Measurements from ENCODE around the gene PCDHGB3. TPM values are rescaled to one million over a fixed set of nuclear protein-coding genes. Genes with fewer than 3 reads are reported as not detected.
"Not testable (repeated sequence)": the region's sequence is repeated elsewhere in the genome, so short reads cannot be mapped to it uniquely, and the experiment has no call there.

Gene PCDHGB3
- total RNA-seq, 1 donor from 2014 or later = 0.19 TPM

DNA sequence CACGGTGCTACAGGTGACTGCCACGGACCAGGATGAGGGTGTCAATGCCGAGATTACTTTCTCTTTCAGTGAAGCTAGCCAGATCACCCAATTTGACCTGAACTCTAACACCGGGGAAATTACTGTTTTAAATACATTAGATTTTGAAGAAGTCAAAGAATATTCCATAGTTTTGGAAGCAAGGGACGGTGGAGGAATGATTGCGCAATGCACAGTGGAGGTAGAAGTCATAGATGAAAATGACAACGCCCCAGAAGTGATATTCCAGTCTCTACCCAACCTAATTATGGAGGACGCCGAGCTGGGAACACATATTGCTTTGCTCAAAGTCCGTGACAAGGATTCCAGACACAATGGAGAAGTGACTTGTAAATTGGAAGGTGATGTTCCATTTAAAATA, 18.6 kb downstream of the PCDHGB3 start:
- H3K36me3 Mint-ChIP-seq (ENCODE audit: unreplicated experiment) = peaks cover 6% of the 10 kb centered on the region
- no peaks in the 10 kb centered on the region for H3K27me3 Mint-ChIP-seq (ENCODE audit: unreplicated experiment)
- TF ChIP-seq, protein P1, sequence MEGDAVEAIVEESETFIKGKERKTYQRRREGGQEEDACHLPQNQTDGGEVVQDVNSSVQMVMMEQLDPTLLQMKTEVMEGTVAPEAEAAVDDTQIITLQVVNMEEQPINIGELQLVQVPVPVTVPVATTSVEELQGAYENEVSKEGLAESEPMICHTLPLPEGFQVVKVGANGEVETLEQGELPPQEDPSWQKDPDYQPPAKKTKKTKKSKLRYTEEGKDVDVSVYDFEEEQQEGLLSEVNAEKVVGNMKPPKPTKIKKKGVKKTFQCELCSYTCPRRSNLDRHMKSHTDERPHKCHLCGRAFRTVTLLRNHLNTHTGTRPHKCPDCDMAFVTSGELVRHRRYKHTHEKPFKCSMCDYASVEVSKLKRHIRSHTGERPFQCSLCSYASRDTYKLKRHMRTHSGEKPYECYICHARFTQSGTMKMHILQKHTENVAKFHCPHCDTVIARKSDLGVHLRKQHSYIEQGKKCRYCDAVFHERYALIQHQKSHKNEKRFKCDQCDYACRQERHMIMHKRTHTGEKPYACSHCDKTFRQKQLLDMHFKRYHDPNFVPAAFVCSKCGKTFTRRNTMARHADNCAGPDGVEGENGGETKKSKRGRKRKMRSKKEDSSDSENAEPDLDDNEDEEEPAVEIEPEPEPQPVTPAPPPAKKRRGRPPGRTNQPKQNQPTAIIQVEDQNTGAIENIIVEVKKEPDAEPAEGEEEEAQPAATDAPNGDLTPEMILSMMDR (IDR thresholded peaks at IDR 0.05) = no peak
- H3K4me1 Mint-ChIP-seq (ENCODE audit: unreplicated experiment) = no peaks in the 10 kb centered on the region
- no peak overlapping the region for H3K27ac Mint-ChIP-seq (ENCODE audit: unreplicated experiment)
- H3K9me3 Mint-ChIP-seq (ENCODE audit: unreplicated experiment) = peaks cover 37% of the 10 kb centered on the region
- no peak overlapping the region for H3K4me3 Mint-ChIP-seq (ENCODE audit: unreplicated experiment)
- DNase-seq (ENCODE audit: extremely low spot score, unreplicated experiment) = no peak

- no peaks in the 10 kb centered on the region for H3K27me3 Mint-ChIP-seq (ENCODE audit: unreplicated experiment)
- no peaks in the 10 kb centered on the region for H3K4me1 Mint-ChIP-seq (ENCODE audit: unreplicated experiment)
- H3K4me3 Mint-ChIP-seq (ENCODE audit: unreplicated experiment) = no peak overlapping the region
- TF ChIP-seq, protein P1 (IDR thresholded peaks at IDR 0.05) = no peak
- H3K9me3 Mint-ChIP-seq (ENCODE audit: unreplicated experiment) = peaks cover 41% of the 10 kb centered on the region
- H3K36me3 Mint-ChIP-seq (ENCODE audit: unreplicated experiment) = peaks cover 9% of the 10 kb centered on the region
- DNase-seq (ENCODE audit: extremely low spot score, unreplicated experiment) = no peak
- no peak overlapping the region for H3K27ac Mint-ChIP-seq (ENCODE audit: unreplicated experiment)
Observed at GRCh38 chr5:141389153-141390042, 19.4 kb downstream of the PCDHGB3 start.

GRCh38 chr5:141392429-141393198, 22.6 kb downstream of the PCDHGB3 start, which contains the start of gene PCDHGA8:
PCDHGA8 (plus strand) TSS chr5:141392633; CDS start chr5:141392814, 181 bp downstream.
- Mint-ChIP-seq H3K36me3 (ENCODE audit: unreplicated experiment) (peaks cover 9% of the 10 kb centered on the region), H3K27me3 (ENCODE audit: unreplicated experiment) (no peaks in the 10 kb centered on the region), H3K4me1 (ENCODE audit: unreplicated experiment) (no peaks in the 10 kb centered on the region), H3K9me3 (ENCODE audit: unreplicated experiment) (peaks cover 30% of the 10 kb centered on the region), H3K4me3 (ENCODE audit: unreplicated experiment) (no peak within 1 kb of the TSS), H3K27ac (ENCODE audit: unreplicated experiment) (no peak within 1 kb of the TSS)
- TF ChIP-seq, protein P1 (IDR thresholded peaks at IDR 0.05) = no peak
- no peak for DNase-seq (ENCODE audit: extremely low spot score, unreplicated experiment)

DNA sequence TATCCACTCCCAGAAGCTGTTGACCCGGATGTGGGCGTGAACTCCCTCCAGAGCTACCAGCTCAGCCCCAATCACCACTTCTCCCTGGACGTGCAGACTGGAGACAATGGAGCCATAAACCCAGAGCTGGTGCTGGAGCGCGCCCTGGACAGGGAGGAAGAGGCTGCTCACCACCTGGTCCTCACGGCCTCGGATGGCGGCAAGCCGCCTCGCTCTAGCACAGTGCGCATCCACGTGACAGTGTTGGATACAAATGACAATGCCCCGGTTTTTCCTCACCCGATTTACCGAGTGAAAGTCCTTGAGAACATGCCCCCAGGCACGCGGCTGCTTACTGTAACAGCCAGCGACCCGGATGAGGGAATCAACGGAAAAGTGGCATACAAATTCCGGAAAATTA, 23.2 kb downstream of the PCDHGB3 start:
- H3K9me3 Mint-ChIP-seq (ENCODE audit: unreplicated experiment) = peaks cover 30% of the 10 kb centered on the region

DNA sequence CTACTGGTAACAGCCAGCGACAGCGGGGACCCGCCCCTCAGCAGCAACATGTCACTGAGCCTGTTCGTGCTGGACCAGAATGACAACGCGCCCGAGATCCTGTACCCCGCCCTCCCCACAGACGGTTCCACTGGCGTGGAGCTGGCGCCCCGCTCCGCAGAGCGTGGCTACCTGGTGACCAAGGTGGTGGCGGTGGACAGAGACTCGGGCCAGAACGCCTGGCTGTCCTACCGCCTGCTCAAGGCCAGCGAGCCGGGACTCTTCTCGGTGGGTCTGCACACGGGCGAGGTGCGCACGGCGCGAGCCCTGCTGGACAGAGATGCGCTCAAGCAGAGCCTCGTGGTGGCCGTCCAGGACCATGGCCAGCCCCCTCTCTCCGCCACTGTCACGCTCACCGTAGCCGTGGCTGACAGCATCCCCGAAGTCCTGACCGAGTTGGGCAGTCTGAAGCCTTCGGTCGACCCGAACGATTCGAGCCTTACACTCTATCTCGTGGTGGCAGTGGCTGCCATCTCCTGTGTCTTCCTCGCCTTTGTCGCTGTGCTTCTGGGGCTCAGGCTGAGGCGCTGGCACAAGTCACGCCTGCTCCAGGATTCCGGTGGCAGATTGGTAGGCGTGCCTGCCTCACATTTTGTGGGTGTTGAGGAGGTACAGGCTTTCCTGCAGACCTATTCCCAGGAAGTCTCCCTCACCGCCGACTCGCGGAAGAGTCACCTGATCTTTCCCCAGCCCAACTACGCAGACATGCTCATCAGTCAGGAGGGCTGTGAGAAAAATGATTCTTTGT, 24.6 kb downstream of the PCDHGB3 start:
- H3K9me3 Mint-ChIP-seq (ENCODE audit: unreplicated experiment) = peaks cover 23% of the 10 kb centered on the region
- not testable (repeated sequence) for H3K27ac Mint-ChIP-seq (ENCODE audit: unreplicated experiment); H3K4me1 Mint-ChIP-seq (ENCODE audit: unreplicated experiment); H3K36me3 Mint-ChIP-seq (ENCODE audit: unreplicated experiment); H3K27me3 Mint-ChIP-seq (ENCODE audit: unreplicated experiment); H3K4me3 Mint-ChIP-seq (ENCODE audit: unreplicated experiment); DNase-seq (ENCODE audit: extremely low spot score, unreplicated experiment)

More for the DNA sequence above, 23.2 kb downstream of the PCDHGB3 start:
- Mint-ChIP-seq H3K27me3 (ENCODE audit: unreplicated experiment) (no peaks in the 10 kb centered on the region), H3K36me3 (ENCODE audit: unreplicated experiment) (peaks cover 9% of the 10 kb centered on the region), H3K27ac (ENCODE audit: unreplicated experiment) (no peak overlapping the region), H3K4me1 (ENCODE audit: unreplicated experiment) (no peaks in the 10 kb centered on the region), H3K4me3 (ENCODE audit: unreplicated experiment) (no peak overlapping the region)
- TF ChIP-seq, protein P1 (IDR thresholded peaks at IDR 0.05) = no peak
- DNase-seq (ENCODE audit: extremely low spot score, unreplicated experiment) = no peak

- not testable (repeated sequence) for H3K27me3 Mint-ChIP-seq (ENCODE audit: unreplicated experiment); H3K36me3 Mint-ChIP-seq (ENCODE audit: unreplicated experiment); H3K4me1 Mint-ChIP-seq (ENCODE audit: unreplicated experiment); H3K4me3 Mint-ChIP-seq (ENCODE audit: unreplicated experiment); H3K27ac Mint-ChIP-seq (ENCODE audit: unreplicated experiment); DNase-seq (ENCODE audit: extremely low spot score, unreplicated experiment)
- H3K9me3 Mint-ChIP-seq (ENCODE audit: unreplicated experiment) = peaks cover 11% of the 10 kb centered on the region
Observed at GRCh38 chr5:141397756-141398551, 27.9 kb downstream of the PCDHGB3 start, which contains the start of gene PCDHGB5. PCDHGB5 (plus strand) TSS chr5:141397947; CDS start chr5:141398128, 181 bp downstream.
